ENCODE results near the gene ROMO1.

GRCh38 chr20:35653893-35654292 is 45.3 kb upstream of the ROMO1 start:
- TF ChIP-seq CTCF (IDR thresholded peaks at IDR 0.05 in 2 of 3, conservative IDR thresholded peaks at IDR 0.05 in 1 of 3; ENCODE audit: control insufficient read depth in 2 of 3, extremely low read depth in 1 of 3, insufficient read depth in 1 of 3, low read depth in 3 of 3, low read length in 3 of 3), result no peak
- no peak for TF ChIP-seq SMARCA5 (IDR thresholded peaks at IDR 0.05)
- no peak for TF ChIP-seq ZBTB40 (IDR thresholded peaks at IDR 0.05; ENCODE audit: borderline replicate concordance)
- TF ChIP-seq HDAC6 (IDR thresholded peaks at IDR 0.05; ENCODE audit: unreplicated experiment), result no peak
- no peak for TF ChIP-seq JUNB (IDR thresholded peaks at IDR 0.05)
- no peak for TF ChIP-seq RAD21 (IDR thresholded peaks at IDR 0.05; ENCODE audit: insufficient read depth, low read depth, low read length)
- TF ChIP-seq HDGF (IDR thresholded peaks at IDR 0.05), result no peak
- TF ChIP-seq EED (IDR thresholded peaks at IDR 0.05; ENCODE audit: low read depth), result no peak
- no peak for TF ChIP-seq ZBTB33 (IDR thresholded peaks at IDR 0.05)
- no peak for TF ChIP-seq ZNF687 (IDR thresholded peaks at IDR 0.05)
- TF ChIP-seq ESRRA (IDR thresholded peaks at IDR 0.05; ENCODE audit: low read length), result no peak

All from GM12878 (cell line).